SK-N-SH (cell line): ENCODE data around the gene SLC33A1. TPM values are rescaled to one million over a fixed set of nuclear protein-coding genes. Genes with fewer than 3 reads are reported as not detected.
"Not testable (repeated sequence)": the region's sequence is repeated elsewhere in the genome, so short reads cannot be mapped to it uniquely, and the experiment has no call there.

Experiments
- CTCF ChIA-PET: fragments of 300-600, 350-600 bp; formaldehyde crosslinking; extraction: SDS; loops from one replicate; lab custom pipeline; 2021; lab: Yijun Ruan, JAX
- POLR2A ChIA-PET: fragments of 350-600 bp; sonication (Branson Sonifier 250); formaldehyde crosslinking; extraction: SDS; loops from one replicate; lab custom pipeline; 2020; ENCODE audit warnings: antibody characterized with exemption, inconsistent platforms; lab: Yijun Ruan, JAX
- DNase-seq: peaks from one replicate; pipeline ENCODE4 v3.0.0; 2012
- H2AFZ ChIP-seq: fragments of 200-600 bp; sonication (generic); 2 replicates; pipeline ENCODE4 v1.8.1; 2016; ENCODE audit warnings: antibody characterized with exemption, mild to moderate bottlenecking, low read depth
- H3F3A ChIP-seq: fragments of 200-600 bp; sonication (generic); replicated peaks from 2 replicates; pipeline ENCODE3; 2016; ENCODE audit warnings: antibody characterized with exemption, mild to moderate bottlenecking; ENCODE audit not compliant: insufficient read depth
- H3K27ac ChIP-seq, 2 experiments: fragments of 200-500 bp in 1 of 2; fragments of 200-600 bp in 1 of 2; sonication (Bioruptor generic) in 1 of 2; sonication (generic), shearing (Covaris generic) in 1 of 2; 2 replicates each; pipeline versions ENCODE4 v1.5.1 to v1.6.1; 2014 to 2016; ENCODE audit warnings: low read depth in 2 of 2, inconsistent platforms in 1 of 2, low read length in 1 of 2, mild to moderate bottlenecking in 1 of 2, mixed read lengths in 1 of 2
- H3K27me3 ChIP-seq: fragments of 200-600 bp; sonication (generic), shearing (Covaris generic); 2 replicates; pipeline ENCODE4 v1.6.1; 2016; ENCODE audit warnings: mixed run types; ENCODE audit not compliant: insufficient read depth
- H3K36me3 ChIP-seq, 2 experiments: fragments of 200-500 bp in 1 of 2; fragments of 200-600 bp in 1 of 2; sonication (Bioruptor generic) in 1 of 2; sonication (generic) in 1 of 2; replicated peaks in 1 of 2; 2 replicates each; pipeline versions ENCODE3 to v1.5.1; 2014 to 2016; ENCODE audit warnings: low read length in 1 of 2, mild to moderate bottlenecking in 1 of 2; ENCODE audit not compliant: insufficient read depth in 2 of 2, control insufficient read depth in 1 of 2
- H3K4me1 ChIP-seq, 2 experiments: fragments of 200-500 bp in 1 of 2; fragments of 200-600 bp in 1 of 2; sonication (Bioruptor generic) in 1 of 2; sonication (generic), shearing (Covaris generic) in 1 of 2; 2 replicates each; pipeline versions ENCODE4 v1.5.1 to v1.6.1; 2014 to 2016; ENCODE audit warnings: low read depth in 1 of 2, low read length in 1 of 2, mixed run types in 1 of 2; ENCODE audit not compliant: insufficient read depth in 2 of 2, control insufficient read depth in 1 of 2
- H3K4me2 ChIP-seq: fragments of 200-600 bp; sonication (generic), shearing (Covaris generic); 2 replicates; pipeline ENCODE4 v1.6.1; 2017; ENCODE audit warnings: mixed run types
- H3K4me3 ChIP-seq, 2 experiments: fragments of 200-500 bp in 1 of 2; fragments of 200-600 bp in 1 of 2; sonication (Bioruptor generic) in 1 of 2; sonication (generic), shearing (Covaris generic) in 1 of 2; 2 replicates each; pipeline versions ENCODE4 v1.5.1 to v1.8.1; 2014 to 2016; ENCODE audit warnings: low read depth in 2 of 2, inconsistent platforms in 1 of 2, low read length in 1 of 2, mild to moderate bottlenecking in 1 of 2, mixed read lengths in 1 of 2, moderate library complexity in 1 of 2
- H3K79me2 ChIP-seq: fragments of 200-600 bp; sonication (generic); 2 replicates; pipeline ENCODE4 v1.8.1; 2017; ENCODE audit warnings: mild to moderate bottlenecking; ENCODE audit not compliant: insufficient read depth
- H3K9ac ChIP-seq: fragments of 200-600 bp; sonication (generic); 2 replicates; pipeline ENCODE4 v1.6.1; 2017; ENCODE audit warnings: mixed run types
- H3K9me2 ChIP-seq: fragments of 200-600 bp; sonication (generic); 2 replicates; pipeline ENCODE4 v1.6.1; 2017; ENCODE audit warnings: mixed run types
- H3K9me3 ChIP-seq: fragments of 200-600 bp; sonication (generic); 2 replicates; pipeline ENCODE4 v1.6.1; 2017; ENCODE audit warnings: mixed run types, mild to moderate bottlenecking, moderate library complexity
- H4K20me1 ChIP-seq: fragments of 200-600 bp; sonication (generic); 2 replicates; pipeline ENCODE4 v1.6.1; 2017; ENCODE audit warnings: mild to moderate bottlenecking, mixed run types; ENCODE audit not compliant: insufficient read depth
- GATA2 ChIP-seq: sonication (generic); formaldehyde crosslinking; IDR thresholded peaks from 2 replicates; pipeline ENCODE4 v1.5.0; 2020; ENCODE audit warnings: mild to moderate bottlenecking, missing genetic modification reagents
- RAD21 ChIP-seq: IDR thresholded peaks from 2 replicates; pipeline ENCODE4 v1.6.1; 2012; ENCODE audit warnings: mild to moderate bottlenecking, low read length
- SMC3 ChIP-seq: IDR thresholded peaks from 2 replicates; pipeline ENCODE4 v1.6.1; 2012; ENCODE audit warnings: low read depth, low read length, improper control_type of control experiment
- WGBS: methylation state at CpG from one replicate; pipeline ENCODE4 v1.1.6; 2017; ENCODE audit warnings: low lambda C conversion rate; 5-methylcytosine and 5-hydroxymethylcytosine counted together
- polyA plus RNA-seq, 3 experiments: library from polyadenylated mRNA; depleted of rRNA; stranded (reverse); fragments of >200 nt; gene quantifications; 2 replicates each; pipeline ENCODE4 v1.2.3, GENCODE V29; 2012
- TF ChIP-seq, protein P1 (sequence below): fragments of 200-600 bp; sonication (generic); IDR thresholded peaks from 2 replicates; pipeline ENCODE4 v1.6.1; 2017; ENCODE audit warnings: antibody characterized with exemption, mild to moderate bottlenecking, moderate library complexity
- TF ChIP-seq, protein P2 (sequence below): IDR thresholded peaks from 2 replicates; pipeline ENCODE4 v1.4.0; 2012; ENCODE audit warnings: low read depth
- TF ChIP-seq, protein P3 (sequence below): IDR thresholded peaks from 2 replicates; pipeline ENCODE4 v1.4.0; 2012; ENCODE audit warnings: low read depth, borderline replicate concordance

Gene SLC33A1
- polyA plus RNA-seq, 1 of the 3 experiments (the other 2 are of a cell fraction) = 10.3 TPM

DNA sequence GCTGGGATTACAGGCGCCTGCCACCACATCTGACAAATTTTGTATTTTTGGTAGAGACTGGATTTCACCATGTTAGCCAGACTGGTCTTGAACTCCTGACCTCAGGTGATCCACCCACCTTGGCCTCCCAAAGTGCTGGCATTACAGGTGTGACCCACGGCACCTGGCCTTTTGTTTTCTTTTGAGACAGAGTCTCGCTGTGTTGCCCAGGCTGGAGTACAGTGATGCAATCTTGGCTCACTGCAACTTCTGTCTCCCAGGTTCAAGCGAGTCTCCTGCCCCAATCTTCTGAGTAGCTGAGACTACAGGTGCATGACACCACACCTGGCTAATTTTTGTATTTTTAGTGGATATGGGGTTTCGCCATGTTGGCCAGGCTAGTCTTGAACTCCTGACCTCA, 6.2 kb upstream of the SLC33A1 start:
- H2AFZ ChIP-seq = 0 out of 2 replicates have a peak overlapping the region, but pooled peaks have one; percentile 27
- H3K36me3 ChIP-seq, H3K4me2 ChIP-seq, H3K27ac ChIP-seq, POLR2A ChIA-PET, H3K4me3 ChIP-seq, H3K9me3 ChIP-seq, H3K79me2 ChIP-seq, H3F3A ChIP-seq, H3K9me2 ChIP-seq, DNase-seq, H3K4me1 ChIP-seq, H3K27me3 ChIP-seq, H3K9ac ChIP-seq, H4K20me1 ChIP-seq: not testable (repeated sequence)
- CTCF ChIA-PET = interaction anchor here (1.1 kb wide), 1 partner anchor 54 kb away, joined by 3 read pairs; the partner anchor contains the start of gene C3orf33
- WGBS = 80% methylated on average over 5 of the region's 5 CpGs

DNA sequence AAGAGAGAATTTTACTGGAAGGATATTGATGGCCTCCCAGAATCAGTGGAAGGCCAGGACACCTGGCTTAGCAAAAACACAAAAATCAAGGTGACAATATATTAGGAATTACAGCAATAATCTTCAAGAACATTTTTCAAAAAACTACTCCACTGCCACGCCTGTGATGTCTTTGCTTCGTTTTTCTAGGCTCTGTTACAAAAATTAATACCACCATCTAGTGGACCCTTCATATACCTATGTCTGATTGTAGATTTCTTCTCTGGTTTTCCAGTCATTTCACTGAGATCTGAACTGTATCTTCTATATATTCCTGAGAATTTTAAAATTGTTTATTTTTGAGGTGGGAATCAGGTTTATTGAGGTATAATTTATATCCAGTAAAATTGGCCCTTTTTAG, 5.6 kb upstream of the SLC33A1 start:
- Histone ChIP-seq H3K4me1 (no peaks in the 10 kb centered on the region; a peak in 1 of 4 replicates), H3K27me3 (no peaks in the 10 kb centered on the region), H3K79me2 (no peaks in the 10 kb centered on the region), H3K36me3 (no peaks in the 10 kb centered on the region), H3K27ac (no peak overlapping the region), H3K9me3 (no peaks in the 10 kb centered on the region), H3K4me2 (no peak overlapping the region), H4K20me1 (no peaks in the 10 kb centered on the region), H3F3A (peaks cover 6% of the 10 kb centered on the region), H2AFZ (peak overlapping the region; percentile 27; the same call in 1 of the 2 replicates), H3K9ac (no peak overlapping the region), H3K9me2 (no peaks in the 10 kb centered on the region), H3K4me3 (no peak overlapping the region)
- 20% methylated on average over 2 of the region's 2 CpGs for WGBS
- peak; percentile 36 for DNase-seq
- TF ChIP-seq RAD21 (peak; percentile 69), SMC3 (0 out of 2 replicates have a peak, but pooled peaks have one; percentile 17), GATA2 (no peak)
- TF ChIP-seq, protein P1, sequence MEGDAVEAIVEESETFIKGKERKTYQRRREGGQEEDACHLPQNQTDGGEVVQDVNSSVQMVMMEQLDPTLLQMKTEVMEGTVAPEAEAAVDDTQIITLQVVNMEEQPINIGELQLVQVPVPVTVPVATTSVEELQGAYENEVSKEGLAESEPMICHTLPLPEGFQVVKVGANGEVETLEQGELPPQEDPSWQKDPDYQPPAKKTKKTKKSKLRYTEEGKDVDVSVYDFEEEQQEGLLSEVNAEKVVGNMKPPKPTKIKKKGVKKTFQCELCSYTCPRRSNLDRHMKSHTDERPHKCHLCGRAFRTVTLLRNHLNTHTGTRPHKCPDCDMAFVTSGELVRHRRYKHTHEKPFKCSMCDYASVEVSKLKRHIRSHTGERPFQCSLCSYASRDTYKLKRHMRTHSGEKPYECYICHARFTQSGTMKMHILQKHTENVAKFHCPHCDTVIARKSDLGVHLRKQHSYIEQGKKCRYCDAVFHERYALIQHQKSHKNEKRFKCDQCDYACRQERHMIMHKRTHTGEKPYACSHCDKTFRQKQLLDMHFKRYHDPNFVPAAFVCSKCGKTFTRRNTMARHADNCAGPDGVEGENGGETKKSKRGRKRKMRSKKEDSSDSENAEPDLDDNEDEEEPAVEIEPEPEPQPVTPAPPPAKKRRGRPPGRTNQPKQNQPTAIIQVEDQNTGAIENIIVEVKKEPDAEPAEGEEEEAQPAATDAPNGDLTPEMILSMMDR = peak; percentile 52
- TF ChIP-seq, protein P2, sequence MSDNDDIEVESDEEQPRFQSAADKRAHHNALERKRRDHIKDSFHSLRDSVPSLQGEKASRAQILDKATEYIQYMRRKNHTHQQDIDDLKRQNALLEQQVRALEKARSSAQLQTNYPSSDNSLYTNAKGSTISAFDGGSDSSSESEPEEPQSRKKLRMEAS = no peak
- TF ChIP-seq, protein P3, sequence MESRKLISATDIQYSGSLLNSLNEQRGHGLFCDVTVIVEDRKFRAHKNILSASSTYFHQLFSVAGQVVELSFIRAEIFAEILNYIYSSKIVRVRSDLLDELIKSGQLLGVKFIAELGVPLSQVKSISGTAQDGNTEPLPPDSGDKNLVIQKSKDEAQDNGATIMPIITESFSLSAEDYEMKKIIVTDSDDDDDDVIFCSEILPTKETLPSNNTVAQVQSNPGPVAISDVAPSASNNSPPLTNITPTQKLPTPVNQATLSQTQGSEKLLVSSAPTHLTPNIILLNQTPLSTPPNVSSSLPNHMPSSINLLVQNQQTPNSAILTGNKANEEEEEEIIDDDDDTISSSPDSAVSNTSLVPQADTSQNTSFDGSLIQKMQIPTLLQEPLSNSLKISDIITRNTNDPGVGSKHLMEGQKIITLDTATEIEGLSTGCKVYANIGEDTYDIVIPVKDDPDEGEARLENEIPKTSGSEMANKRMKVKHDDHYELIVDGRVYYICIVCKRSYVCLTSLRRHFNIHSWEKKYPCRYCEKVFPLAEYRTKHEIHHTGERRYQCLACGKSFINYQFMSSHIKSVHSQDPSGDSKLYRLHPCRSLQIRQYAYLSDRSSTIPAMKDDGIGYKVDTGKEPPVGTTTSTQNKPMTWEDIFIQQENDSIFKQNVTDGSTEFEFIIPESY = no peak
- CTCF ChIA-PET = interaction anchor here (1.1 to 1.2 kb wide), 2 partner anchors 11 to 54 kb away, joined by 3 read pairs; partner anchors contain the start of genes C3orf33 and GMPS
- POLR2A ChIA-PET = no interaction called here
